Mucosa of rectum (tissue), 2 donors: ENCODE measurements around the gene NLGN4Y.

ENCODE experiments used
- H3K27ac ChIP-seq, 2 donors: one replicate each; pipeline ENCODE4 v1.7.0; 2013; ENCODE audit warnings: inconsistent platforms in 2 of 2, low read depth in 2 of 2, low read length in 2 of 2
- H3K27me3 ChIP-seq, 2 donors: one replicate each; pipeline ENCODE4 v1.7.0; 2013; ENCODE audit warnings: low read length in 2 of 2; ENCODE audit not compliant: control insufficient read depth in 2 of 2, insufficient read depth in 2 of 2
- H3K36me3 ChIP-seq, 2 donors: one replicate each; pipeline ENCODE4 v1.7.0; 2013; ENCODE audit warnings: low read length in 2 of 2; ENCODE audit not compliant: control insufficient read depth in 2 of 2, insufficient read depth in 2 of 2
- H3K4me1 ChIP-seq, 2 donors: one replicate each; pipeline ENCODE4 v1.7.0; 2013; ENCODE audit warnings: low read length in 2 of 2, mild to moderate bottlenecking in 1 of 2; ENCODE audit not compliant: control insufficient read depth in 2 of 2, insufficient read depth in 2 of 2
- H3K4me3 ChIP-seq, 2 donors: one replicate each; pipeline ENCODE4 v1.7.0; 2013; ENCODE audit warnings: low read length in 2 of 2
- H3K9ac ChIP-seq, 2 donors: one replicate each; pipeline ENCODE4 v1.7.0; 2013; ENCODE audit warnings: low read length in 2 of 2, low read depth in 1 of 2, mild to moderate bottlenecking in 1 of 2
- H3K9me3 ChIP-seq, 2 donors: one replicate each; pipeline ENCODE4 v1.7.0; 2013; ENCODE audit warnings: low read length in 2 of 2; ENCODE audit not compliant: control insufficient read depth in 2 of 2
- donor health status: healthy.
- donor health status: Normal muscosa, but diverticular disease.

The NLGN4Y gene

GRCh38 chrY:14543506-14543905 lies 19.2 kb downstream of the NLGN4Y start:
- H3K36me3 ChIP-seq, result no peaks in the 10 kb centered on the region
- no peaks in the 10 kb centered on the region for H3K9me3 ChIP-seq
- H3K4me1 ChIP-seq, result no peaks in the 10 kb centered on the region
- no peak overlapping the region for H3K4me3 ChIP-seq
- no peaks in the 10 kb centered on the region for H3K27me3 ChIP-seq
- H3K9ac ChIP-seq, result no peak overlapping the region
- H3K27ac ChIP-seq, result no peak overlapping the region

- H3K27me3 ChIP-seq, result no peaks in the 10 kb centered on the region
- H3K9me3 ChIP-seq, result no peaks in the 10 kb centered on the region
- H3K27ac ChIP-seq, result no peak overlapping the region
- H3K9ac ChIP-seq, result no peak overlapping the region
- no peaks in the 10 kb centered on the region for H3K4me1 ChIP-seq
- no peaks in the 10 kb centered on the region for H3K36me3 ChIP-seq
- no peak overlapping the region for H3K4me3 ChIP-seq
These were observed 57.0 kb downstream of the NLGN4Y start for GRCh38 chrY:14581294-14581693.

- H3K9me3 ChIP-seq, result no peaks in the 10 kb centered on the region
- H3K27ac ChIP-seq, result no peak overlapping the region
- H3K4me1 ChIP-seq, result no peaks in the 10 kb centered on the region
- no peaks in the 10 kb centered on the region for H3K27me3 ChIP-seq
- H3K9ac ChIP-seq, result no peak overlapping the region
- no peak overlapping the region for H3K4me3 ChIP-seq
- no peaks in the 10 kb centered on the region for H3K36me3 ChIP-seq
These were observed 62.4 kb downstream of the NLGN4Y start for GRCh38 chrY:14586725-14587124.

GRCh38 chrY:14601372-14601771 lies 77.0 kb downstream of the NLGN4Y start:
- Histone ChIP-seq H3K4me3 (no peak overlapping the region), H3K4me1 (no peaks in the 10 kb centered on the region), H3K9ac (no peak overlapping the region), H3K36me3 (no peaks in the 10 kb centered on the region), H3K27ac (no peak overlapping the region), H3K9me3 (no peaks in the 10 kb centered on the region), H3K27me3 (no peaks in the 10 kb centered on the region)

DNA sequence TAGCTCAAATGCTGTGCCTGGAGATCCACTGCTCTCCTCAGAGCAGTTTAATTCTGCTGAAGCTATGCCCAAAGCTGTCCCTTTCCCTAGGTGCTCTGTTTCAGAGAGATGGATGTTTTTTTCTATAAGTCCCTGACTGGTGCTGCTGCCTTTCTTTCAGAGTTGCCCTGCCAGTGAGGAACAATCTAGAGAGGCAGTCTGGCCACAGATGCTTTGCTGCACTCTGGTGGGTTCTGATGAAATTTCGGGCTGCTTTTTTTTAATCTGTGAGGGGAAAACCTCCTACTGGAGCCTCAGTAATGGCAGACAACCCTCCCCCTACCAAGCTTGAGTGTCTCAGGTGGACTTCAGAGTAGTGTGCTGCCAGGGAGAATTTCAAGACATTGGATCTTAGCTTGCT lies 93.3 kb downstream of the NLGN4Y start:
- Histone ChIP-seq H3K4me3 (no peak overlapping the region), H3K9me3 (no peaks in the 10 kb centered on the region), H3K4me1 (no peaks in the 10 kb centered on the region), H3K27me3 (no peaks in the 10 kb centered on the region), H3K9ac (no peak overlapping the region), H3K27ac (no peak overlapping the region), H3K36me3 (no peaks in the 10 kb centered on the region)

- Histone ChIP-seq H3K9me3 (no peaks in the 10 kb centered on the region), H3K27ac (no peak overlapping the region), H3K4me3 (no peak overlapping the region), H3K4me1 (no peaks in the 10 kb centered on the region), H3K9ac (no peak overlapping the region), H3K36me3 (no peaks in the 10 kb centered on the region), H3K27me3 (no peaks in the 10 kb centered on the region)
These were observed 94.2 kb downstream of the NLGN4Y start for GRCh38 chrY:14618513-14618912.

DNA sequence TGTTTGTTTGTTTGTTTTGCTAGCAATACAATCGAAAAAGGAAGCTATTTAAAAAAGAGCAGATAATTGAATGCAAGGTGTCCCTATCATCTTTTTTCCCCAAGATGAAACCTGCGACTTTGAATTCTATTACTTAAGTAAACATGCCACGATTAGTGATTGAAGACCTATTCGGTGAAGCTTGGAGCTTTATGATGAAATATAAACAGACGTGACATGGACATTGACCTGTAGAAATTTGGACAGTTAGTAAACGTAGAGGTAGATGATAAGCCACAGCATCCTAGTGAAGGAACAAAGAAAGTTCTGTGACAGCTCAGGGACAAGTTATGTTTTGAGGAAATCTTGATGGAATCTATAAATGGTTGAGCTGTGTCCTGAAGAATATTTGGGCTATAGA lies 103.9 kb downstream of the NLGN4Y start:
- no peak overlapping the region for H3K4me3 ChIP-seq
- no peak overlapping the region for H3K27ac ChIP-seq
- no peak overlapping the region for H3K9ac ChIP-seq
- H3K27me3 ChIP-seq, result no peaks in the 10 kb centered on the region
- H3K4me1 ChIP-seq, result no peaks in the 10 kb centered on the region
- no peaks in the 10 kb centered on the region for H3K9me3 ChIP-seq
- no peaks in the 10 kb centered on the region for H3K36me3 ChIP-seq

- Histone ChIP-seq H3K4me1 (no peaks in the 10 kb centered on the region), H3K4me3 (no peak overlapping the region)
These were observed 107.3 kb downstream of the NLGN4Y start for GRCh38 chrY:14631676-14632075.

DNA sequence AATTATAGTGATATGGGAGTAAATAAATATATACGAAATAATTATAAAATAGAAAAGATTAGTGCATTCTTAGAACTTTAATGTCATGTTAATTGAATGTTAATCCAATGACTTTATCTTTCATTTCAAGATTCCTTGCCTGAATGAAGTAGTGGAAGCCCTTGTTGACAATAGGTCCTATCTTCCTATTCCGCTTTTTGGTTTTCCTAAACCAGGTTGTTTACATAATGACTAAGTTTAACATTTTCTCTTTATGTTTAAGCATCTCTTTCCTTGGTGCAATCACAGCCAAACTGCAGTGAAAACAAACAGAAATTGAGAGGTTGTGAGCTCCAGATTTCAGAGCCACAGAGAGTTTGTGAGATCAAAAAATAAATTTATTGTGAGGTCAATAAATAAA lies 109.4 kb downstream of the NLGN4Y start:
- Histone ChIP-seq H3K27me3 (no peaks in the 10 kb centered on the region), H3K9me3 (no peaks in the 10 kb centered on the region), H3K4me3 (no peak overlapping the region), H3K27ac (no peak overlapping the region), H3K4me1 (no peaks in the 10 kb centered on the region), H3K9ac (no peak overlapping the region), H3K36me3 (no peaks in the 10 kb centered on the region)

More at GRCh38 chrY:14631676-14632075, 107.3 kb downstream of the NLGN4Y start:
- Histone ChIP-seq H3K27ac (no peak overlapping the region), H3K9ac (no peak overlapping the region), H3K9me3 (no peaks in the 10 kb centered on the region), H3K27me3 (no peaks in the 10 kb centered on the region), H3K36me3 (no peaks in the 10 kb centered on the region)

GRCh38 chrY:14634954-14635353 lies 110.6 kb downstream of the NLGN4Y start:
- Histone ChIP-seq H3K4me1 (no peaks in the 10 kb centered on the region), H3K27ac (no peak overlapping the region), H3K9me3 (no peaks in the 10 kb centered on the region), H3K4me3 (no peak overlapping the region), H3K9ac (no peak overlapping the region), H3K36me3 (no peaks in the 10 kb centered on the region), H3K27me3 (no peaks in the 10 kb centered on the region)

DNA sequence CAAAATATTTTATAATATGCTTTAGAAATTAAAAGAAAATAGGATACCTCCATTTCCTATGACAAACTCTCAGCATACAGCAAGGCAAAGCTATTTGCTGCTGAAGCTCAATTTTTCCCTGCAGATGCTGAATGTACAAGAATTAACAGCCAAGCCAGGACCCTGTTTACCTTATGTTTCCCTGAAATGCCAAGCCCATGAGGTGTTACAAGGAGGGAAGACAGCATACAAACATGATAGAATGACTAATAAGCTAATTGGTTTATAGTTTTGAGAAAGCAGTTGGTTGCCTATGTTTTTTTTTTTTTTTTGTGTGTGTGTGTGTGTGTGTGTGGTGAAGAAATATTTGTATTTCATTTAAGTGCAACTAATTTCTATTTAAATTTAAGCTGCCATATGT lies 113.2 kb downstream of the NLGN4Y start:
- H3K27ac ChIP-seq, result no peak overlapping the region
- no peaks in the 10 kb centered on the region for H3K27me3 ChIP-seq
- H3K9ac ChIP-seq, result no peak overlapping the region
- no peaks in the 10 kb centered on the region for H3K9me3 ChIP-seq
- no peak overlapping the region for H3K4me3 ChIP-seq
- H3K4me1 ChIP-seq, result no peaks in the 10 kb centered on the region
- H3K36me3 ChIP-seq, result no peaks in the 10 kb centered on the region
